Measurements from ENCODE around the gene RBM10. TPM values are rescaled to one million over a fixed set of nuclear protein-coding genes. Genes with fewer than 3 reads are reported as not detected.

RBM10 gene
- polyA plus RNA-seq, 3 donors from 2014 or later = 15.1 to 34.1 (median 18.0) TPM

DNA sequence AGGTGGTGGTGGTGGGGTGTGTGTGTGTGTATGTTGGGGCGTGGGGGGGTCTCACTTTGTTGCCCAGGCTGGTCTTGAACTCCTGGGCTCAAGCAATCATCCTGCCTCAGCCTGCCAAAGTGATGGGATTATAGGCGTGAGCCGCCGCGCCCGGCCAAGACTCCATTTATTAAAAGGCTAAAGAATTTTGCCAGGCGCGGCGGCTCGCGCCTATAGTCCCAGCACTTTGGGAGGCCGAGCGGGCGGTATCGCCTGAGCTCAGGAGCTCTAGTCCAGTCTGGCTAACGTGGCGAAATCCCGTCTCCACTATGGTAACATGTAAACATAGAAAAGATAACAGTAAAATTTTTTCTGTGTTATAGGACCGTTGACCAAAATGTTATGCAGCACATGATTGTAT, 44.9 kb downstream of the RBM10 start:
- DNase-seq = no peak
- H3K4me3 Mint-ChIP-seq = no peak overlapping the region
- peaks cover 6 to 12% (median 12%) of the 10 kb centered on the region in 3 donors for H3K27me3 Mint-ChIP-seq (ENCODE audit: low read depth in 3 of 3)
- no peaks in the 10 kb centered on the region for H3K9me3 Mint-ChIP-seq
- no peak overlapping the region for H3K27ac Mint-ChIP-seq
- peaks cover 3 to 4% (median 3%) of the 10 kb centered on the region in 3 donors for H3K36me3 Mint-ChIP-seq
- peaks cover 37 to 41% of the 10 kb centered on the region in 2 donors for H3K4me1 Mint-ChIP-seq

GRCh38 chrX:47190445-47191269, 45.6 kb downstream of the RBM10 start:
- DNase-seq = peak; percentile 80 to 84 (median 83)
- Mint-ChIP-seq H3K27me3 (ENCODE audit: low read depth in 3 of 3) (peaks cover 6 to 12% (median 12%) of the 10 kb centered on the region in 3 donors), H3K27ac (peak overlapping the region; percentile 87 to 96 (median 90)), H3K36me3 (peaks cover 2 to 3% (median 3%) of the 10 kb centered on the region in 3 donors), H3K9me3 (no peaks in the 10 kb centered on the region), H3K4me1 (peaks cover 44 to 48% of the 10 kb centered on the region in 2 donors), H3K4me3 (peak overlapping the region; percentile 90 to 94 (median 91))

DNA sequence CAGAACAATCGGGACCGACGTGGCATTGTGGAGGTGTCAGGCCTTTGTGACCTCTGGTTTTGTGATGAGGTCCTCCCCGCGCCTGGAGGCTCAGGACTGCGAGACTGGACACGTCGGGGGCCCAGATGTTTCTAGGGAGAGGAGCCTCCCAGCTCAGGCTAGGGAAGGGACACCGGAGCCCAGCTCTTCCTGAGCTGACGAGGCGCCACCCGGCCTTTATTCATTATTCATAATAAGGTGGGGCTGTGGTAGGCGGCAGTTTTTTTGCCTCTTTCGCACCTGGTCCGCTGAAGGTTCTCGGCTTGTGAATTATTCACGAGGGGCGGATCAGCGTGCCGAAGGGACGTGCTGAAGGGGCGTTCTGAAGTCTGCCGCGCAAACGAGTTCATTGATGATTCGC, 46.3 kb downstream of the RBM10 start:
- peak overlapping the region; percentile 90 to 94 (median 91) for H3K4me3 Mint-ChIP-seq
- H3K36me3 Mint-ChIP-seq = peaks cover 0 to 3% (median 3%) of the 10 kb centered on the region in 3 donors
- peak; percentile 46 to 50 (median 47) for DNase-seq
- H3K9me3 Mint-ChIP-seq = no peaks in the 10 kb centered on the region
- H3K27me3 Mint-ChIP-seq (ENCODE audit: low read depth in 3 of 3) = peaks cover 5 to 16% (median 12%) of the 10 kb centered on the region in 3 donors
- peaks cover 51 to 55% of the 10 kb centered on the region in 2 donors for H3K4me1 Mint-ChIP-seq
- peak overlapping the region; percentile 87 to 96 (median 90) for H3K27ac Mint-ChIP-seq

DNA sequence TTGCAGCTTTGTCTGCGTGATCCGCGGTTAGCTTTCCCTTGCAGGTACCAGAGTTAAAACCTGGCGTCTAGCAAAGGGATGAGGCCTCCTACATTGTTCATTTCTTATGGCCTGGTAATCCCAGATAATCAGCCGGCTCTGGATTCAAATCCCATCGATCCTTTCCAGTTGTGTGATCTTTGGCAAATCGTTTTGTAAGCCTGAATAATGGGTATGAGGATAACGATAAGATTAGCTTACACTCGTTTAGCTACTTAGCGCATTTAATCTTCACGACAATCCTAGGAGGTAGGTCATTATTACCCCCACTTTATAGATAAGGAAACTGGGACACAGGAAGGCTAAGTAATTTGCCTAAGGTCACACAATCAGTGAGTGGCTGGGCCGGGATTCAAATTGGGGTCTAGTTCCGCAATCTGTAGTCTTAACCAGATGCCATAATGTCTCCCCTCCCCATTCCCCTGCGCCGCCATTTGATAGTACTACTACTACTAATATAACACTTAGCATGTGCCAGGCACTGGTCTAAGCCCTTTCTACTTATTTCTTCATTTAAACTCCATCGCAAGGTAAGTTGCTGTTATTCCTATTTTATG, 46.9 kb downstream of the RBM10 start:
- Mint-ChIP-seq H3K4me3 (peak overlapping the region; percentile 90 to 94 (median 91)), H3K27ac (peak overlapping the region; percentile 87 to 96 (median 90)), H3K9me3 (no peaks in the 10 kb centered on the region), H3K4me1 (peaks cover 57 to 61% of the 10 kb centered on the region in 2 donors), H3K27me3 (ENCODE audit: low read depth in 3 of 3) (peaks cover 5 to 16% (median 11%) of the 10 kb centered on the region in 3 donors), H3K36me3 (no peaks in the 10 kb centered on the region)
- no peak for DNase-seq

GRCh38 chrX:47193475-47194193, 48.6 kb downstream of the RBM10 start, which contains the start of gene UBA1:
TSS of gene UBA1 (plus strand) at chrX:47193829. CDS start at chrX:47198803, 4,974 bp downstream.
- Mint-ChIP-seq H3K4me3 (peak within 1 kb of the TSS; percentile 92 to 99 (median 95)), H3K36me3 (peaks cover 0 to 8% (median 0%) of the 10 kb centered on the region in 3 donors), H3K9me3 (no peaks in the 10 kb centered on the region), H3K4me1 (peaks cover 68 to 78% of the 10 kb centered on the region in 2 donors), H3K27ac (peak within 1 kb of the TSS; percentile 92 to 99 (median 96)), H3K27me3 (ENCODE audit: low read depth in 3 of 3) (peaks cover 3 to 16% (median 7%) of the 10 kb centered on the region in 3 donors)
- peak; percentile 97 to 98 (median 97) for DNase-seq

- peaks cover 3 to 18% (median 5%) of the 10 kb centered on the region in 3 donors for H3K27me3 Mint-ChIP-seq (ENCODE audit: low read depth in 3 of 3)
- peak overlapping the region; percentile 92 to 99 (median 95) for H3K4me3 Mint-ChIP-seq
- H3K36me3 Mint-ChIP-seq = peaks cover 0 to 15% (median 0%) of the 10 kb centered on the region in 3 donors
- H3K27ac Mint-ChIP-seq = peak overlapping the region; percentile 92 to 99 (median 96)
- no peak for DNase-seq
- no peaks in the 10 kb centered on the region for H3K9me3 Mint-ChIP-seq
- peaks cover 70 to 81% of the 10 kb centered on the region in 2 donors for H3K4me1 Mint-ChIP-seq
Observed at GRCh38 chrX:47194194-47194787, 49.3 kb downstream of the RBM10 start.

DNA sequence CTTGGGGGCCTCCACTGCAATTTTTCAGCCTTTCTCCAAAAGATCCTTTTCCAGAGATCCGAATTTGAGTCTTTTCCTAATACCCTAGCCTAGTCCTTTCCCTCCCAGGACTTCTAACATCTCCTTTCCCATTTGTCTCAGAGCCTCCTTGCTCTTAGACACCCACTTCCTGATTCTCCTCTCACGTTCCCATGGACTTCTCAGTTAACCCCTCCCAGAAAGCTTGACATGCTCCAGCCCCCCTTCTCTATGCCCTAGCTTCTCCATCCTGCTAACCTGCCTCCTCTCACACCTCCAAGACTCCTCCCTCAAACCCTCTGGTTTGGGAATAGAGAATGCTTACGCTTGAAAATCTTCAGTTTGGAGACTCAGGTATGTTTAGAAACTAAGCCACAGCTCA, 51.1 kb downstream of the RBM10 start:
- H3K27ac Mint-ChIP-seq = peak overlapping the region; percentile 24 to 87 (median 74)
- no peaks in the 10 kb centered on the region for H3K9me3 Mint-ChIP-seq
- H3K27me3 Mint-ChIP-seq (ENCODE audit: low read depth in 3 of 3) = peaks cover 3 to 14% (median 5%) of the 10 kb centered on the region in 3 donors
- H3K36me3 Mint-ChIP-seq = peaks cover 0 to 30% (median 10%) of the 10 kb centered on the region in 3 donors
- H3K4me3 Mint-ChIP-seq = peak overlapping the region; percentile 53 to 99 (median 95)
- H3K4me1 Mint-ChIP-seq = peaks cover 62 to 73% of the 10 kb centered on the region in 2 donors
- DNase-seq = no peak

GRCh38 chrX:47197526-47197925, 52.5 kb downstream of the RBM10 start:
- peaks cover 3 to 13% (median 5%) of the 10 kb centered on the region in 3 donors for H3K27me3 Mint-ChIP-seq (ENCODE audit: low read depth in 3 of 3)
- peak overlapping the region in 1 of 5 donors; percentile 51 for H3K4me3 Mint-ChIP-seq
- H3K27ac Mint-ChIP-seq = peak overlapping the region in 3 of 6 donors; percentile 39 to 71 (median 64)
- H3K9me3 Mint-ChIP-seq = no peaks in the 10 kb centered on the region
- H3K36me3 Mint-ChIP-seq = peaks cover 0 to 42% (median 23%) of the 10 kb centered on the region in 3 donors
- no peak for DNase-seq
- H3K4me1 Mint-ChIP-seq = peaks cover 52 to 65% of the 10 kb centered on the region in 2 donors

DNA sequence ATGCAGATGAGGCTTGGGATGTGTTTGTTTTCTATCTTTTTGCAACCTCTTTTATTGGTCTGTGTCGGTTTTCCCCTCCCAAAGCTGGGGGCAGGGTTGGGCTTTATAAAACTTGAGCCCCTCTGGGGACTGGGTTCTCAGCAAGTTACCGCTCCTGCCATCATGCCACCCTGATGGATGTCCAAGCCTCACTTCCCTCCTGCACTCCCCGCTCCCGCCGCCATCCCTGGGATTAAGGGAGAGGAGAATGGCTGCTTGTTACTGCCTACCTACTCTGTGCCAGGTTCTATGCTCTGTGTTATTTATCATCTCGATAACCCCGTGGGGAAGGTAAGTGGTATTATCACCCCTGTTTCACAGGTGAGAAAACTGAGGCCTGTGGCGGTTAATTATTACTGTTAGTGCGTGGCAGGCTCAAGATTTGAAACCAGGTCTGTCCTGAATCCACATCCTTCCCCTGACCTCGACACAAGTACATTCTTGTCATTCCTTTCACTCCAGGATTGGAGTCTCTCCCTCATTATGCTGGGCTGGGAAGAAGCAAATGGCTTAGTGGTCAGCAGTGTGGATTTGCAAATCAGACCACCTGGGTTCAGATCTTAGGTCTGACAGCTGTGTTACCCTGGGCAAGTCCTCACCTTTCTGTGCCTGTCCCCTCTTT, 53.1 kb downstream of the RBM10 start:
- no peak for DNase-seq
- Mint-ChIP-seq H3K4me1 (peaks cover 47 to 60% of the 10 kb centered on the region in 2 donors), H3K27me3 (ENCODE audit: low read depth in 3 of 3) (peaks cover 3 to 12% (median 5%) of the 10 kb centered on the region in 3 donors), H3K4me3 (no peak overlapping the region), H3K36me3 (peaks cover 0 to 48% (median 24%) of the 10 kb centered on the region in 3 donors), H3K27ac (peak overlapping the region in 1 of 6 donors; percentile 67), H3K9me3 (no peaks in the 10 kb centered on the region)

- Mint-ChIP-seq H3K36me3 (peaks cover 0 to 51% (median 27%) of the 10 kb centered on the region in 3 donors), H3K27me3 (ENCODE audit: low read depth in 3 of 3) (peaks cover under 1 to 9% (median 2%) of the 10 kb centered on the region in 3 donors), H3K4me1 (peaks cover 42 to 54% of the 10 kb centered on the region in 2 donors), H3K4me3 (no peak overlapping the region), H3K27ac (peak overlapping the region in 3 of 6 donors; percentile 11 to 67 (median 27)), H3K9me3 (no peaks in the 10 kb centered on the region)
- no peak for DNase-seq
Observed at GRCh38 chrX:47198687-47199080, 53.7 kb downstream of the RBM10 start.

GRCh38 chrX:47199286-47199685, 54.3 kb downstream of the RBM10 start:
- Mint-ChIP-seq H3K9me3 (no peaks in the 10 kb centered on the region), H3K27me3 (ENCODE audit: low read depth in 3 of 3) (peaks cover 0 to 8% (median 2%) of the 10 kb centered on the region in 3 donors), H3K36me3 (peaks cover 0 to 55% (median 31%) of the 10 kb centered on the region in 3 donors), H3K4me3 (no peak overlapping the region), H3K4me1 (peaks cover 39 to 51% of the 10 kb centered on the region in 2 donors), H3K27ac (peak overlapping the region in 2 of 6 donors; percentile 22 to 53)
- no peak for DNase-seq

GRCh38 chrX:47200385-47201150, 55.5 kb downstream of the RBM10 start:
- no peaks in the 10 kb centered on the region for H3K9me3 Mint-ChIP-seq
- peak overlapping the region in 1 of 6 donors; percentile 59 for H3K27ac Mint-ChIP-seq
- H3K4me3 Mint-ChIP-seq = no peak overlapping the region
- H3K36me3 Mint-ChIP-seq = peaks cover 4 to 63% (median 37%) of the 10 kb centered on the region in 3 donors
- DNase-seq = no peak
- peaks cover 29 to 38% of the 10 kb centered on the region in 2 donors for H3K4me1 Mint-ChIP-seq
- H3K27me3 Mint-ChIP-seq (ENCODE audit: low read depth in 3 of 3) = peaks cover 0 to 8% (median 0%) of the 10 kb centered on the region in 3 donors

Measured in immature natural killer cell (primary cell).